ENCODE results near the gene TBL2.

The TBL2 gene

DNA sequence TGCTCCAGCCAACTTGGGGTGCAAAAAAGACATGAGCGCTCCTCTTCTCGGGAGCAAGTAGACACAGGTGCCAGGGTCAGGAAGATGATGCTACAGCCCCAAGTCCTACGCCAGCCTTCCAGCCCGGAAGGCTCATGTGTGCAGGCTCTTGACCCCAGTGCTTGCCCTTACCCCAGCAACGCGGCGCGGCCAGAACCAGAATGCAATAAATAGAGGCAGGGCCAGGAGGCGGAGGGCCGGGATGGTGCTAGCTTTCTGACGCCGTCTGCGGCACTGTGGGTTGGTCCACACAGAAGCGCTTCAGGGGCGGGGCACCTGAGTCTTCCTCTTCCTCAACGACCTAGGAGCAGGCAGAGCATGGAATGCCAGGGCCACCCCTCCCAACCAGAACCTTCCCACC lies 41.3 kb downstream of the TBL2 start:
- TF ChIP-seq CTCF (IDR thresholded peaks at IDR 0.05) = no peak

GRCh38 chr7:73536479-73536878 lies 41.9 kb downstream of the TBL2 start:
- TF ChIP-seq CTCF (IDR thresholded peaks at IDR 0.05) = no peak

DNA sequence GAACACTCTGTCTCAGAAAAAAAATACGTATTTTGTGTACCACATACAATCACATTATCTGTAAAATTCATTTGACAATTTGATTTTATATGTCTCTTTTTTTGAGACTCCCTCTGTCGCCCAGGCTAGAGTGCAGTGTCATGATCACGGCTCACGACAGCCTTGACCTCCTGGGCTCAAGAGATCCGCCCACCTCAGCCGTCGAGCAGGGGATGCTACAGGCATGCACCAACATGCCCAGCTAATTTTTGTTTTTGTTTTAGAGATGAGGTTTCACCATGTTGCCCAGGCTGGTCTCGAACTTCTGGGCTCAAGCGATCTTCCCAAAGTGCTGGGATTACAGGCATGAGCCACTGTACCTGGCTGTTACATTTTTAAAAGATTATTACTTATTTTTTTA lies 44.6 kb downstream of the TBL2 start:
- no peak for TF ChIP-seq CTCF (IDR thresholded peaks at IDR 0.05)

GRCh38 chr7:73532224-73532623 lies 46.2 kb downstream of the TBL2 start:
- TF ChIP-seq CTCF (IDR thresholded peaks at IDR 0.05) = no peak

DNA sequence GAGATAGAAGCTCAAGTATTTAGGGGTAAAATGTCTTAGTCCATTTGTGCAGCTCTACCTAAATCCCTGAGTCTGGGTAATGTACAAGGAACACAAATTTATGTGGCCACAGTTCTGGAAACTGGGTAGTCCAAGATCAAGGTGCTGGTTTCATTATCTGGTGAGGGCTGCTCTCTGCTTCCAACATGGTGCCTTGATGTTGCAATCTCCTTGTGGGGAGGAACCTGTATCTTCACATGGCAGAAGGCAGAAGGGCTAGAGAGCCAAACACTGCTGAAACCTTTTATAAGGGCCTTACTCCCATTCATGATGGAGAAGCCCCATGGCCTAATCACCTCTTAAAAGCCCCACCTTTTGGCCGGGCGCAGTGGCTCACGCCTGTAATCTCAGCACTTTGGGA lies 47.6 kb downstream of the TBL2 start:
- TF ChIP-seq CTCF (IDR thresholded peaks at IDR 0.05) = no peak

DNA sequence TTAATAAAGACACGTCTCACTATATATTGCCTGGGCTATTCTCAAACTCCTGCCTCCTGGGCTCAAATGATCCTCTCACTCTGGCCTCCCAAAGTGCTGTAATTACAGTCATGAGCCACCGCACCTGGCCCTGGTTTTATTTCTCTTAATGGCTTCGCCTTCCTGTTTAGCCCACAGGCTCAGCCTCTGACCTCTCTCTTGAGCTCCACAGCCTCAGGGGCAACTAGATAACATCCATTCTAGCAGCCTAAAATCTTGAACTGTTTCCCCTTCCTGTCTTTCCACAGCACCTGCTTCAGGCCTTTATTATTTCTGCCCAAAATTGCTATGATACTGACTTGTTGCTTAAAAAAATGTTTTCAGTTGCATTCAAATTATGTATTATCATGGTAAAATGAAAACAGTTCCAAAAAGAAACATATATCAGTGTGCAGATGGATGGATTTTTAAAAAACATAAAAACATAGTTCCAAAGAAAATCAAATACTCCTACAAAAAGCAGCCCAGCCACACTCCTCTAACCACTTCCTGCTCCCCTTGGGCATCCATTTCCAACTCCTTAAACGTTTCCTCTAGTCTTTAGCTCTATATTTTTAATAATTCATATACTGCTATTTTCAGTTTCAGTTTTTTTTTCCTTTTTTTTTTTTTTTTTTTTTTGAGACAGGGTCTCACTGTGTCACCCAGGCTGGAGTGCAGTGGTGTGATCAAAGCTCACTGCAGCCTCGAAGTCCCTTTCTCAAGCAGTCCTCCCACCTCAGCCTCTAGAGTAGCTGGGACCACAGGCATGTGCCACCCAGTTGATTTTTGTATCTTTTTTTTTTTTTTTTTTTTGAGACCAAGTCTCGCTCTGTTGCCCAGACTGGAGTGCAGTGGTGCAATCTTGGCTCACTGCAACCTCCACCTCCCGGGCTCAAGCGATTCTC lies 51.2 kb downstream of the TBL2 start:
- TF ChIP-seq CTCF (IDR thresholded peaks at IDR 0.05) = no peak

DNA sequence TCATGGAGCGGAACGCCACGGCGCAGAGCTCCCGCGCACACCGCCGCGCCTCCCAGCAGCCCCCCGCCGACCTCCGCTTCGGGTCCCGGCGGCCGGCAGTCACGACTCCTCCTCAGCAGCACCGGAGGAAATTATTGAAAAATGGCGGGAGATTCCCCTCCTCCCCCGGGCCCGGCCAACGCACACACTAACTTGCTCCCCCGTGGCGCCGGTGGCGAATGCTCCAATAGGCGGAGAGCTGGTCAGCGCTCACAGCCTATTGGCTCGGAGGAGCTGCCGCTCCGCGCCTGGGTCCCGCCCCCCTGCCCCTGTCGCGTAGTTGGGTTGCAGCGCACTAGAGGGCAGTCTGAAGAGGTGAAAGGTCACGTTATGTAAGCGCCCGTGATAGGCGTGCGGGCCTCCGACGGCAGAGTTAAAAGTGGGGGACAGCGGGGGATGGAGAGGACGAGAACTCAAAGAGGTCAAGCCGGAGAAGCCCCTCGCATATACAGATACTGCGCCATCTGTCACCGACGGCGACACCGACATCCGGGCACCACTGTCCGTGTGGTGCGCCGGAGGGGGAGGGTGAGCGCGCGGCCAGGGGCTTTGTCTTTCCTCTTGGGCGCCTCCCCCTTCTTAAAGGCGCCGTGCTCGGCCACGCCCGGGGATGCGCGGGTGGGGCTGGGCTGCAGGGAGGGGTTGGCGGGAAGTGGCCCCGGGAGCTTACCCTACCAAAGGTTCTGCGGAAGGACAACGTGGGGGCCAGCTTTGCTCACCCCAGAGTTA lies 56.1 kb downstream of the TBL2 start, which contains the start of gene BAZ1B:
Gene BAZ1B (minus strand): TSS at position 189 of the 768 bp plus-strand sequence. CDS start 360 bp downstream, outside the sequence.
- no peak for TF ChIP-seq CTCF (IDR thresholded peaks at IDR 0.05)

Data from LNCAP (cell line).